HPDE6-E6E7 (cell line): ENCODE data around the gene CFAP141.
"Not testable (repeated sequence)": the region's sequence is repeated elsewhere in the genome, so short reads cannot be mapped to it uniquely, and the experiment has no call there.

ENCODE experiments used
- DNase-seq: peaks from one replicate; pipeline ENCODE4 v3.0.0; 2011; ENCODE audit warnings: missing footprints; ENCODE audit errors: extremely low spot score

CFAP141 gene

GRCh38 chr1:154206196-154206595 lies at the start of gene CFAP141:
CFAP141 (minus strand) TSS chr1:154206333; CDS start chr1:154206307, 26 bp downstream.
- peak; percentile 54 for DNase-seq

GRCh38 chr1:154253671-154254070 lies 47.5 kb upstream of the CFAP141 start:
- no peak for DNase-seq

- DNase-seq: no peak
These were observed 35.7 kb upstream of the CFAP141 start for GRCh38 chr1:154241703-154242351.

GRCh38 chr1:154240294-154240833 lies 34.2 kb upstream of the CFAP141 start:
- DNase-seq: no peak

GRCh38 chr1:154239491-154239890 lies 33.4 kb upstream of the CFAP141 start:
- DNase-seq: no peak

- no peak for DNase-seq
These were observed 31.9 kb upstream of the CFAP141 start for GRCh38 chr1:154237880-154238506.

GRCh38 chr1:154237435-154237834 lies 31.3 kb upstream of the CFAP141 start:
- DNase-seq: no peak

GRCh38 chr1:154236855-154237254 lies 30.7 kb upstream of the CFAP141 start:
- DNase-seq: no peak

GRCh38 chr1:154233127-154233526 lies 27.0 kb upstream of the CFAP141 start:
- DNase-seq: not testable (repeated sequence)

- not testable (repeated sequence) for DNase-seq
These were observed 25.0 kb upstream of the CFAP141 start for GRCh38 chr1:154231112-154231511.

GRCh38 chr1:154225370-154225769 lies 19.2 kb upstream of the CFAP141 start:
- DNase-seq: no peak

GRCh38 chr1:154223621-154224020 lies 17.5 kb upstream of the CFAP141 start:
- DNase-seq: no peak

- no peak for DNase-seq
These were observed 16.8 kb upstream of the CFAP141 start for GRCh38 chr1:154222918-154223317.

GRCh38 chr1:154222518-154222917 lies 16.4 kb upstream of the CFAP141 start:
- DNase-seq: no peak

- DNase-seq: no peak
These were observed 15.3 kb upstream of the CFAP141 start for GRCh38 chr1:154221278-154222001.

- DNase-seq: no peak
These were observed 14.8 kb upstream of the CFAP141 start for GRCh38 chr1:154220970-154221277.

- peak; percentile 96 for DNase-seq
These were observed 14.2 kb upstream of the CFAP141 start, which contains the start of gene UBAP2L for GRCh38 chr1:154220071-154220969. UBAP2L (plus strand) TSS chr1:154220955; CDS start chr1:154225124, 4,169 bp downstream.

GRCh38 chr1:154219541-154219940 lies 13.4 kb upstream of the CFAP141 start:
- no peak for DNase-seq

- no peak for DNase-seq
These were observed 12.4 kb upstream of the CFAP141 start for GRCh38 chr1:154218545-154218944.

- peak; percentile 35 for DNase-seq
These were observed 7.1 kb upstream of the CFAP141 start for GRCh38 chr1:154213274-154213673.

- no peak for DNase-seq
These were observed 6.0 kb upstream of the CFAP141 start for GRCh38 chr1:154212083-154212482.
